ENCODE results near the gene CCR8.
A peak's percentile ranks its signal among the peaks of the same experiment; 100 is the strongest.

CCR8 gene

DNA sequence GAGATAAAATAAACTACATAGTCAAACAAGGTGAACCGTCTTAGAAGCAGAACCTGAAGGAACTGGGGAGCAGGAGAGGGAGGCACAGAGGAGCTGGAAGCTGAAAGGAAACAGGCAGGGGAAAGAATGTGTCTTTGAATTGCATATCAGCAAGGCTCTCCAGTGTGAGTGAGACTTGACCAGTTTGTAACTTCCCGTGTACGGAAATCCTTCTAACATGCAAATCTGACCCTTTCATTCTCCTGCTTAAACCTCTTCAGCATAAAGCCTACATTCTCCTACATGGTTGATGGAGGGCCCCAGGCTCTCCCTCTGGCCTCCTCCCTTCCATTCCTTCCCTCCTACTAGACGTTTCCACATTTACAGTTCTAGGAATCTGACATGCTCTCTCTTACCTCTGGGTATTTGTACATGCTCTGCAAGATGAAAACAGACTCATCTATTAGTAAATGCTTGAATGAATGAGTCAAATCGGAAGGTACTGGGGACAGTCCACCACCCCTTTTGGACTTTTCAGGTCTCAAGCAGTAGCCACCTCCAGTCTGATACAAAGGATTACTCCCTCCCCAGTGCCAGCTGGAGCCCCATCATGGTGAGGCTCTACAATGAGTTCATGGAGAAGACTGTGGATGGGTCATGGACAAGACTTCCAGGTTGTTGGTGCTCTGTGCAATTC is 47.6 kb downstream of the CCR8 start:
- Histone ChIP-seq H3K36me3 (ENCODE audit: control insufficient read depth, insufficient read depth, low read length) (no peaks in the 10 kb centered on the region), H3K27me3 (ENCODE audit: control insufficient read depth, insufficient read depth, low read length) (no peaks in the 10 kb centered on the region), H3K9ac (no peak overlapping the region), H3K79me2 (no peaks in the 10 kb centered on the region), H3K9me3 (ENCODE audit: control insufficient read depth, low read length) (no peaks in the 10 kb centered on the region), H3K4me2 (ENCODE audit: low read length) (no peak overlapping the region), H2AFZ (no peak overlapping the region), H3K27ac (no peak overlapping the region), H3K4me3 (ENCODE audit: low read depth, low read length) (no peak overlapping the region), H3K4me1 (no peaks in the 10 kb centered on the region)
- TF ChIP-seq, protein P1, sequence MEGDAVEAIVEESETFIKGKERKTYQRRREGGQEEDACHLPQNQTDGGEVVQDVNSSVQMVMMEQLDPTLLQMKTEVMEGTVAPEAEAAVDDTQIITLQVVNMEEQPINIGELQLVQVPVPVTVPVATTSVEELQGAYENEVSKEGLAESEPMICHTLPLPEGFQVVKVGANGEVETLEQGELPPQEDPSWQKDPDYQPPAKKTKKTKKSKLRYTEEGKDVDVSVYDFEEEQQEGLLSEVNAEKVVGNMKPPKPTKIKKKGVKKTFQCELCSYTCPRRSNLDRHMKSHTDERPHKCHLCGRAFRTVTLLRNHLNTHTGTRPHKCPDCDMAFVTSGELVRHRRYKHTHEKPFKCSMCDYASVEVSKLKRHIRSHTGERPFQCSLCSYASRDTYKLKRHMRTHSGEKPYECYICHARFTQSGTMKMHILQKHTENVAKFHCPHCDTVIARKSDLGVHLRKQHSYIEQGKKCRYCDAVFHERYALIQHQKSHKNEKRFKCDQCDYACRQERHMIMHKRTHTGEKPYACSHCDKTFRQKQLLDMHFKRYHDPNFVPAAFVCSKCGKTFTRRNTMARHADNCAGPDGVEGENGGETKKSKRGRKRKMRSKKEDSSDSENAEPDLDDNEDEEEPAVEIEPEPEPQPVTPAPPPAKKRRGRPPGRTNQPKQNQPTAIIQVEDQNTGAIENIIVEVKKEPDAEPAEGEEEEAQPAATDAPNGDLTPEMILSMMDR (IDR thresholded peaks at IDR 0.05) = no peak

GRCh38 chr3:39378088-39378487 is 48.6 kb downstream of the CCR8 start:
- Histone ChIP-seq H3K4me1 (no peaks in the 10 kb centered on the region), H3K79me2 (no peaks in the 10 kb centered on the region), H3K4me3 (ENCODE audit: low read depth, low read length) (no peak overlapping the region), H3K4me2 (ENCODE audit: low read length) (no peak overlapping the region), H3K27me3 (ENCODE audit: control insufficient read depth, insufficient read depth, low read length) (no peaks in the 10 kb centered on the region), H3K27ac (no peak overlapping the region), H3K9ac (no peak overlapping the region), H3K36me3 (ENCODE audit: control insufficient read depth, insufficient read depth, low read length) (no peaks in the 10 kb centered on the region), H2AFZ (no peak overlapping the region), H3K9me3 (ENCODE audit: control insufficient read depth, low read length) (no peaks in the 10 kb centered on the region)
- TF ChIP-seq, protein P1 (IDR thresholded peaks at IDR 0.05) = peak; percentile 75

GRCh38 chr3:39378957-39379777 is 49.7 kb downstream of the CCR8 start:
- H3K4me3 ChIP-seq (ENCODE audit: low read depth, low read length) = no peak overlapping the region
- H3K27ac ChIP-seq = no peak overlapping the region
- TF ChIP-seq, protein P1 (IDR thresholded peaks at IDR 0.05) = no peak
- no peak overlapping the region for H3K4me2 ChIP-seq (ENCODE audit: low read length)
- no peaks in the 10 kb centered on the region for H3K36me3 ChIP-seq (ENCODE audit: control insufficient read depth, insufficient read depth, low read length)
- H3K27me3 ChIP-seq (ENCODE audit: control insufficient read depth, insufficient read depth, low read length) = no peaks in the 10 kb centered on the region
- no peak overlapping the region for H3K9ac ChIP-seq
- no peaks in the 10 kb centered on the region for H3K79me2 ChIP-seq
- H3K4me1 ChIP-seq = no peaks in the 10 kb centered on the region
- H3K9me3 ChIP-seq (ENCODE audit: control insufficient read depth, low read length) = no peaks in the 10 kb centered on the region
- H2AFZ ChIP-seq = no peak overlapping the region

GRCh38 chr3:39379778-39380155 is 50.3 kb downstream of the CCR8 start:
- H3K9me3 ChIP-seq (ENCODE audit: control insufficient read depth, low read length) = no peaks in the 10 kb centered on the region
- H3K4me1 ChIP-seq = peaks cover 3% of the 10 kb centered on the region
- no peak overlapping the region for H3K4me2 ChIP-seq (ENCODE audit: low read length)
- peaks cover 5% of the 10 kb centered on the region for H3K79me2 ChIP-seq
- no peak overlapping the region for H3K9ac ChIP-seq
- H3K36me3 ChIP-seq (ENCODE audit: control insufficient read depth, insufficient read depth, low read length) = no peaks in the 10 kb centered on the region
- no peaks in the 10 kb centered on the region for H3K27me3 ChIP-seq (ENCODE audit: control insufficient read depth, insufficient read depth, low read length)
- no peak overlapping the region for H3K27ac ChIP-seq
- H3K4me3 ChIP-seq (ENCODE audit: low read depth, low read length) = no peak overlapping the region
- TF ChIP-seq, protein P1 (IDR thresholded peaks at IDR 0.05) = no peak
- H2AFZ ChIP-seq = no peak overlapping the region

All from parathyroid adenoma (tissue), 2 donors.